HEK293T (cell line): ENCODE data around the gene SEC61A1.

ENCODE experiments used
- CTCF ChIA-PET: fragments of 350-600 bp; formaldehyde crosslinking; extraction: SDS; loops from one replicate; lab custom pipeline; 2021; ENCODE audit warnings: antibody characterized with exemption, inconsistent platforms; lab: Yijun Ruan, JAX
- POLR2A ChIA-PET: fragments of 350-600 bp; formaldehyde crosslinking; extraction: SDS; loops from one replicate; lab custom pipeline; 2020; ENCODE audit warnings: antibody characterized with exemption, inconsistent platforms; lab: Yijun Ruan, JAX
- DNase-seq: peaks from one replicate; pipeline ENCODE4 v3.0.0; 2012; ENCODE audit warnings: mixed read lengths; ENCODE audit errors: extremely low spot score
- ARNT ChIP-seq: fragments of 450-650 bp; IDR thresholded peaks from 2 replicates; pipeline ENCODE4 v1.6.1; 2017; ENCODE audit warnings: mild to moderate bottlenecking
- BHLHE40 ChIP-seq: fragments of 450-650 bp; IDR thresholded peaks from 2 replicates; pipeline ENCODE4 v1.6.1; 2016; ENCODE audit warnings: mild to moderate bottlenecking, moderate library complexity, borderline replicate concordance
- CTBP1 ChIP-seq: fragments of 450-650 bp; IDR thresholded peaks from 2 replicates; pipeline ENCODE4 v1.6.1; 2016; ENCODE audit warnings: borderline replicate concordance
- ELF4 ChIP-seq: fragments of 450-650 bp; IDR thresholded peaks from 2 replicates; pipeline ENCODE4 v1.6.1; 2017; ENCODE audit warnings: antibody characterized with exemption
- FOXA1 ChIP-seq: fragments of 450-650 bp; IDR thresholded peaks from 2 replicates; pipeline ENCODE4 v1.6.1; 2016; ENCODE audit warnings: mild to moderate bottlenecking
- FOXK2 ChIP-seq: fragments of 450-650 bp; IDR thresholded peaks from 2 replicates; pipeline ENCODE4 v1.6.1; 2016; ENCODE audit warnings: mild to moderate bottlenecking
- FOXM1 ChIP-seq: fragments of 450-650 bp; IDR thresholded peaks from 2 replicates; pipeline ENCODE4 v1.6.1; 2017; ENCODE audit warnings: mild to moderate bottlenecking, borderline replicate concordance
- HDGF ChIP-seq: fragments of 450-650 bp; IDR thresholded peaks from 2 replicates; pipeline ENCODE4 v1.6.1; 2017; ENCODE audit warnings: antibody characterized with exemption, borderline replicate concordance
- L3MBTL2 ChIP-seq: fragments of 450-650 bp; conservative IDR thresholded peaks from 2 replicates; pipeline ENCODE4 v1.6.1; 2016; ENCODE audit warnings: mild to moderate bottlenecking
- LEF1 ChIP-seq: fragments of 450-650 bp; IDR thresholded peaks from 2 replicates; pipeline ENCODE4 v1.6.1; 2017; ENCODE audit warnings: mild to moderate bottlenecking, borderline replicate concordance
- NFRKB ChIP-seq: fragments of 450-650 bp; IDR thresholded peaks from 2 replicates; pipeline ENCODE4 v1.6.1; 2016; ENCODE audit warnings: mild to moderate bottlenecking, moderate library complexity
- PKNOX1 ChIP-seq: fragments of 450-650 bp; IDR thresholded peaks from 2 replicates; pipeline ENCODE4 v1.6.1; 2016
- SP1 ChIP-seq: fragments of 450-650 bp; IDR thresholded peaks from 2 replicates; pipeline ENCODE4 v1.6.1; 2017
- SUZ12 ChIP-seq: fragments of 450-650 bp; IDR thresholded peaks from 2 replicates; pipeline ENCODE4 v1.6.1; 2016; ENCODE audit warnings: mild to moderate bottlenecking
- TARDBP ChIP-seq: fragments of 450-650 bp; IDR thresholded peaks from 2 replicates; pipeline ENCODE4 v1.6.1; 2016
- ZNF384 ChIP-seq: fragments of 450-650 bp; IDR thresholded peaks from 2 replicates; pipeline ENCODE4 v1.6.1; 2016

The SEC61A1 gene

GRCh38 chr3:128107834-128108233 lies 55.6 kb downstream of the SEC61A1 start:
- ChIA-PET CTCF (no interaction called here), POLR2A (no interaction called here)
- TF ChIP-seq CTBP1: no peak
- TF ChIP-seq LEF1: no peak
- no peak for TF ChIP-seq L3MBTL2
- TF ChIP-seq ELF4: no peak
- no peak for TF ChIP-seq ARNT
- TF ChIP-seq BHLHE40: no peak
- TF ChIP-seq NFRKB: no peak
- TF ChIP-seq HDGF: no peak
- no peak for TF ChIP-seq SP1
- no peak for TF ChIP-seq ZNF384
- no peak for TF ChIP-seq TARDBP
- TF ChIP-seq SUZ12: no peak
- no peak for TF ChIP-seq FOXM1
- no peak for TF ChIP-seq FOXK2
- no peak for TF ChIP-seq PKNOX1
- no peak for TF ChIP-seq FOXA1
- no peak for DNase-seq

GRCh38 chr3:128111147-128111546 lies 58.9 kb downstream of the SEC61A1 start:
- no peak for TF ChIP-seq PKNOX1
- no peak for TF ChIP-seq TARDBP
- no peak for TF ChIP-seq FOXA1
- TF ChIP-seq FOXM1: no peak
- TF ChIP-seq ZNF384: no peak
- no peak for TF ChIP-seq NFRKB
- no peak for TF ChIP-seq HDGF
- TF ChIP-seq CTBP1: no peak
- TF ChIP-seq FOXK2: no peak
- TF ChIP-seq L3MBTL2: no peak
- no peak for TF ChIP-seq BHLHE40
- TF ChIP-seq LEF1: no peak
- TF ChIP-seq ELF4: no peak
- TF ChIP-seq ARNT: no peak
- TF ChIP-seq SUZ12: no peak
- TF ChIP-seq SP1: no peak
- ChIA-PET POLR2A (interaction anchor here (3.0 kb wide), 1 partner anchor 12 kb away, joined by 11 read pairs; the partner anchor contains the start of gene RUVBL1), CTCF (no interaction called here)
- DNase-seq: no peak

DNA sequence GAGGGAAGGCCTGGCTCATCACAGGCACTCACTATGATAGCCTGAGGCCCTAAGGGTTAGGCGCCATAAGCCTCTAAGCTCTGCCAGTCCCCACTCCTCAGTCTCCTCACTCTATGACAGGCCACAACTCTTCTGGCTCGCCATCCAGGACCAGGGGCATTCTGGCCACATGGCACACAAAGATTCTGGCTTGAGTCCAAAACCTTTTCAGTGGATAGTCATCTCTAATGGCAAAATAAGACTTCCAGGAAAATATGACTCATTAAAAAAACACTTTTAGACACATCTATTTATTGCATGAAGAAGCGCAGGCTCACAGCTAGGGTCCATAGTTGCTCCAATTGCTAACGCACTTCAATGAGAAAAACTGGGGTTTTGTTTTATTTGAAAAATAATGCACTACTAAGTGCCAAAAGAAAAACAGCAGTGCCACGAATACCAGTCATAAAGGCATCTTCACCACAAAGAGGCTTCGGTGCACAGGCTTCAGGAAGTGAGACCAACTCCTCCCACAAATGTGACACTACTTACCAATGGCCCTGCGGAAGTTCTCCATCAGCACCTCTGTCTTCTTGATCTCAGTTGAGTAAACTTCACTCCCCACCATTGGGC lies 60.2 kb downstream of the SEC61A1 start:
- ChIA-PET CTCF (no interaction called here), POLR2A (interaction anchor here (1.4 to 3.0 kb wide), 2 partner anchors 9 to 11 kb away, joined by 3 to 11 read pairs; partner anchors contain the start of gene RUVBL1)
- TF ChIP-seq FOXA1 (no peak), LEF1 (no peak), BHLHE40 (no peak), ZNF384 (no peak), SUZ12 (no peak), NFRKB (no peak), SP1 (no peak)
- no peak for DNase-seq

- CTCF ChIA-PET: no interaction called here
- POLR2A ChIA-PET: interaction anchor here (1.2 kb wide), 1 partner anchor 10 kb away, joined by 4 read pairs; the partner anchor contains the start of gene RUVBL1
- DNase-seq: no peak
These were observed 61.9 kb downstream of the SEC61A1 start for GRCh38 chr3:128113817-128114794.

More at GRCh38 chr3:128113817-128114794, 61.9 kb downstream of the SEC61A1 start:
- no peak for TF ChIP-seq CTBP1
- no peak for TF ChIP-seq FOXM1
- no peak for TF ChIP-seq BHLHE40
- TF ChIP-seq FOXK2: no peak
- TF ChIP-seq TARDBP: no peak
- no peak for TF ChIP-seq SP1
- no peak for TF ChIP-seq HDGF
- TF ChIP-seq NFRKB: no peak
- no peak for TF ChIP-seq LEF1
- TF ChIP-seq ZNF384: no peak
- no peak for TF ChIP-seq L3MBTL2
- no peak for TF ChIP-seq SUZ12
- no peak for TF ChIP-seq ELF4
- TF ChIP-seq ARNT: no peak
- TF ChIP-seq PKNOX1: no peak
- no peak for TF ChIP-seq FOXA1
